ENCODE results near the gene SNRNP40. TPM values are rescaled to one million over a fixed set of nuclear protein-coding genes. Genes with fewer than 3 reads are reported as not detected.
A peak's percentile ranks its signal among the peaks of the same experiment; 100 is the strongest.

The SNRNP40 gene
- total and polyA plus RNA-seq, 2 of the 13 experiments (the other 11 are each of a cell fraction or from before 2014, with no cell fraction given) = 51.0 to 147 TPM

- CTCF ChIA-PET (ENCODE audit: low intra/inter-chr PET ratio, low total read pairs) = no interaction called here
- H3K4me2 ChIP-seq (ENCODE audit: low read depth, low read length) = peak overlapping the region; percentile 36; the same call in 1 of the 2 replicates
- H2AFZ ChIP-seq (ENCODE audit: low read length) = no peak overlapping the region
- peak overlapping the region in 1 of 3 experiments; percentile 16; a peak in 1 of 6 replicates for H3K4me3 ChIP-seq (replicated peaks in 1 of 3; ENCODE audit: insufficient read depth in 1 of 3, low read depth in 2 of 3, low read length in 3 of 3)
- H3K27ac ChIP-seq (ENCODE audit: extremely low read length, insufficient read depth, low read length) = no peak overlapping the region
- no TSS peak for BruUV-seq (replicated peaks)
- FAIRE-seq = no peak
- H3K9ac ChIP-seq (ENCODE audit: insufficient read depth, low read depth, low read length) = no peak overlapping the region
- no peaks in the 10 kb centered on the region for H3K9me3 ChIP-seq (ENCODE audit: low read length)
- peak; percentile 27; the same call in 1 of the 3 replicates for ATAC-seq
- H3K36me3 ChIP-seq (replicated peaks in 1 of 2; ENCODE audit: control insufficient read depth in 1 of 2, insufficient read depth in 2 of 2, low read length in 2 of 2) = no peaks in the 10 kb centered on the region
- peaks cover 9% of the 10 kb centered on the region for H3K4me1 ChIP-seq (ENCODE audit: insufficient read depth, low read length)
- in situ Hi-C loops (cut with HindIII; ENCODE audit: extremely low pct_ligation_motif_present, low pct_unique_long_range_greater_than_20kb) (no loop called here), intact Hi-C loops (cut with micrococcal nuclease; ENCODE audit: unreplicated experiment) (no loop called here)
- TF ChIP-seq BHLHE40 (IDR thresholded peaks at IDR 0.05; ENCODE audit: low read length) (0 out of 2 replicates have a peak, but pooled peaks have one; percentile 21), ZNF619 (CRISPR knock-in tag; IDR thresholded peaks at IDR 0.05) (no peak), RBM22 (optimal IDR thresholded peaks at IDR 0.05; ENCODE audit: low read length) (no peak), TFAP4 (IDR thresholded peaks at IDR 0.05; ENCODE audit: borderline replicate concordance, low read depth) (no peak), ZSCAN25 (CRISPR knock-in tag; IDR thresholded peaks at IDR 0.05) (peak; percentile 77), ZNF761 (CRISPR knock-in tag; conservative IDR thresholded peaks at IDR 0.05) (no peak), ZNF263 (CRISPR knock-in tag; IDR thresholded peaks at IDR 0.05) (peak; percentile 52; the same call in 1 of the 2 replicates), ZNF121 (CRISPR knock-in tag; IDR thresholded peaks at IDR 0.05) (no peak), TCF12 (IDR thresholded peaks at IDR 0.05) (no peak), TCF12 (CRISPR knock-in tag; IDR thresholded peaks at IDR 0.05) (no peak), CBX2 (IDR thresholded peaks at IDR 0.05; ENCODE audit: low read depth, low read length) (no peak), CBX2 (CRISPR knock-in tag; IDR thresholded peaks at IDR 0.05; ENCODE audit: low read depth) (no peak), ZSCAN12 (CRISPR knock-in tag; IDR thresholded peaks at IDR 0.05) (no peak), ZNF687 (CRISPR knock-in tag; IDR thresholded peaks at IDR 0.05) (peak; percentile 43), XRCC5 (optimal IDR thresholded peaks at IDR 0.05; ENCODE audit: low read length) (no peak)
- POLR2A ChIA-PET = no interaction called here
- H3K27me3 ChIP-seq (ENCODE audit: control insufficient read depth in 1 of 2, insufficient read depth in 2 of 2, low read length in 2 of 2) = peaks cover 0 to 20% of the 10 kb centered on the region in 2 experiments; a peak in 1 of 5 replicates
- no peak for DNase-seq (ENCODE audit: low spot score)
- WGBS (ENCODE audit: low lambda C conversion rate) = 8% methylated on average over 8 of the region's 10 CpGs
- H4K20me1 ChIP-seq (ENCODE audit: insufficient read depth, low read length) = no peaks in the 10 kb centered on the region
- H3K79me2 ChIP-seq (ENCODE audit: insufficient read depth, low read length) = no peaks in the 10 kb centered on the region
Measured at GRCh38 chr1:31216016-31216415, 80.6 kb downstream of the SNRNP40 start.

Measured in HepG2 (cell line).